ENCODE data around the gene PALLD.

The PALLD gene

GRCh38 chr4:168884251-168885124 is 387.6 kb downstream of the PALLD start:
- no peak for DNase-seq

- DNase-seq, result no peak
Observed at GRCh38 chr4:168885400-168885799, 388.5 kb downstream of the PALLD start.

GRCh38 chr4:168886351-168886750 is 389.5 kb downstream of the PALLD start:
- no peak for DNase-seq

- DNase-seq, result no peak
Observed at GRCh38 chr4:168887809-168888208, 391.0 kb downstream of the PALLD start.

GRCh38 chr4:168888715-168889215 is 391.9 kb downstream of the PALLD start:
- no peak for DNase-seq

GRCh38 chr4:168891086-168891485 is 394.2 kb downstream of the PALLD start:
- DNase-seq, result no peak

- no peak for DNase-seq
Observed at GRCh38 chr4:168891688-168892087, 394.8 kb downstream of the PALLD start.

- no peak for DNase-seq
Observed at GRCh38 chr4:168892475-168892874, 395.6 kb downstream of the PALLD start.

GRCh38 chr4:168893205-168893604 is 396.4 kb downstream of the PALLD start:
- no peak for DNase-seq

GRCh38 chr4:168893807-168894206 is 397.0 kb downstream of the PALLD start:
- DNase-seq, result no peak

- DNase-seq, result no peak
Observed at GRCh38 chr4:168900080-168900479, 403.2 kb downstream of the PALLD start.

- DNase-seq, result peak; percentile 8
Observed at GRCh38 chr4:168907119-168907698, 410.4 kb downstream of the PALLD start.

- DNase-seq, result no peak
Observed at GRCh38 chr4:168908093-168908492, 411.2 kb downstream of the PALLD start.

GRCh38 chr4:168908851-168909273 is 412.0 kb downstream of the PALLD start:
- DNase-seq, result no peak

GRCh38 chr4:168914095-168914494 is 417.2 kb downstream of the PALLD start:
- DNase-seq, result no peak

- no peak for DNase-seq
Observed at GRCh38 chr4:168917138-168917779, 420.4 kb downstream of the PALLD start.

GRCh38 chr4:168919706-168920324 is 423.0 kb downstream of the PALLD start:
- DNase-seq, result no peak

- no peak for DNase-seq
Observed at GRCh38 chr4:168920441-168921065, 423.7 kb downstream of the PALLD start.

GRCh38 chr4:168923526-168924194 is 426.8 kb downstream of the PALLD start:
- peak; percentile 69 for DNase-seq

GRCh38 chr4:168924667-168925066 is 427.8 kb downstream of the PALLD start:
- no peak for DNase-seq

- no peak for DNase-seq
Observed at GRCh38 chr4:168925789-168926490, 429.1 kb downstream of the PALLD start.

- DNase-seq, result no peak
Observed at GRCh38 chr4:168928346-168928745, 431.5 kb downstream of the PALLD start.
